Duodenal mucosa (tissue), 2 donors: ENCODE results near the gene KSR1.

Experiments used
- H3K27ac ChIP-seq: one replicate; pipeline ENCODE4 v1.7.0; 2013; ENCODE audit warnings: low read depth, low read length
- H3K27me3 ChIP-seq, 2 donors: one replicate each; pipeline ENCODE4 v1.7.0; 2013; ENCODE audit warnings: low read length in 2 of 2, control low read depth in 1 of 2; ENCODE audit not compliant: insufficient read depth in 2 of 2, control insufficient read depth in 1 of 2
- H3K36me3 ChIP-seq, 2 donors: one replicate each; pipeline ENCODE4 v1.7.0; 2013; ENCODE audit warnings: low read length in 2 of 2, control low read depth in 1 of 2; ENCODE audit not compliant: insufficient read depth in 2 of 2, control insufficient read depth in 1 of 2
- H3K4me1 ChIP-seq, 2 donors: one replicate each; pipeline ENCODE4 v1.7.0; 2013; ENCODE audit warnings: low read length in 2 of 2, control low read depth in 1 of 2; ENCODE audit not compliant: insufficient read depth in 2 of 2, control insufficient read depth in 1 of 2
- H3K4me3 ChIP-seq, 2 donors: one replicate each; pipeline ENCODE4 v1.7.0; 2013; ENCODE audit warnings: low read length in 2 of 2, low read depth in 1 of 2
- H3K9ac ChIP-seq, 2 donors: one replicate each; pipeline ENCODE4 v1.7.0; 2013; ENCODE audit warnings: low read length in 2 of 2, low read depth in 1 of 2
- H3K9me3 ChIP-seq, 2 donors: one replicate each; pipeline ENCODE4 v1.7.0; 2013; ENCODE audit warnings: low read length in 2 of 2, control low read depth in 1 of 2; ENCODE audit not compliant: control insufficient read depth in 1 of 2

The KSR1 gene

DNA sequence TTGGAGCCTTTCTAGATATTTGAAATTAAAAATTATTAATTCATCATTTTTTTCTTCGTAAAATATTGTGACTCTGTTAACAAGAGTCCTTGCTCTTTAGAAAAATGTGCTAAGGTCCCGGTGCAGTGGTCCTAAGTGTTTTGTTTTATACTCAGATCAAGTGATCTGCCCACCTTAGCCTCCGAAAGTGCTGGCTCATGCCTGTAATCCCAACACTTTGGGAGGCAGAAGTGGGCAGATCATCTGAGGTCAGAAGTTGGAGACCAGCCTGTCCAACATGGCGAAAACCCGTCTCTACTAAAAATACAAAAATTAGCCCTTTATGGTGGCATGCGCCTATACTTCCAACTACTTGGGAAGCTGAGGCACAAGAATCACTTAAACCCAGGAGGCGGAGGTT lies 92.1 kb downstream of the KSR1 start:
- H3K36me3 ChIP-seq, result no peaks in the 10 kb centered on the region
- peaks cover 32 to 39% of the 10 kb centered on the region in 2 donors for H3K4me1 ChIP-seq
- H3K27me3 ChIP-seq, result no peaks in the 10 kb centered on the region
- no peak overlapping the region for H3K9ac ChIP-seq
- H3K9me3 ChIP-seq, result no peaks in the 10 kb centered on the region
- no peak overlapping the region for H3K4me3 ChIP-seq
- no peak overlapping the region for H3K27ac ChIP-seq

DNA sequence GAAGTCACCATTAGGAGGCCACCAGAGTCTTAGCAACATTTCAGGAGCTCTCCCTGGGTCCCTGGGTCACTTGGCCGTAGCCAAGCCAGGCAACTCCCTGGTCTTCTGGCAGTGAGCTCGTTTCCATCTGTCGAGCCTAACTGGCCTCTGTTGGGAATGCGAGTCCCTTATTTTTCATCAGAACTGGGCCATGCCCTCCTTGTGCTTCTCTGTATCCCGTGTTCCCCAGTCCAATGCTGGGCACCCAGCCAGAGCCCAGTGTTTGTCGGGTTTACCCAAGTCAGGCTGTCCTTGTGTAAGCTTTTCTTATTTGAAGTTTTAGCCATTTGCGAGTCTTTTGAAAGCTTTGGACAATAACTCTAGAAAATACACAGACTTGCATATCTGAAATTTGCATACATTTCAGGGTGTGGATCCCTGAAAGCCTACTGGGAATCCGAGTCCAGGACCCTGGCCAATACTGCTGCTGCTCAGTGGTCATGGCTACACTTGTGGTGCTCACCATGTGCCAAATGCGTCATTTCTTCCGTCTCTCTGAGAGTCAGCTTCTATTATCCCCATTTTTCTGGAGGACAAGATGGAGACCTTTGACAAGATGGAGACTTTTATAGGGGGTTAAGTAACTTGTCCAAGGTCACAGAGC lies 93.1 kb downstream of the KSR1 start:
- no peak overlapping the region for H3K9ac ChIP-seq
- no peaks in the 10 kb centered on the region for H3K36me3 ChIP-seq
- no peak overlapping the region for H3K4me3 ChIP-seq
- H3K27ac ChIP-seq, result no peak overlapping the region
- no peaks in the 10 kb centered on the region for H3K9me3 ChIP-seq
- no peaks in the 10 kb centered on the region for H3K27me3 ChIP-seq
- peaks cover 30 to 33% of the 10 kb centered on the region in 2 donors for H3K4me1 ChIP-seq

DNA sequence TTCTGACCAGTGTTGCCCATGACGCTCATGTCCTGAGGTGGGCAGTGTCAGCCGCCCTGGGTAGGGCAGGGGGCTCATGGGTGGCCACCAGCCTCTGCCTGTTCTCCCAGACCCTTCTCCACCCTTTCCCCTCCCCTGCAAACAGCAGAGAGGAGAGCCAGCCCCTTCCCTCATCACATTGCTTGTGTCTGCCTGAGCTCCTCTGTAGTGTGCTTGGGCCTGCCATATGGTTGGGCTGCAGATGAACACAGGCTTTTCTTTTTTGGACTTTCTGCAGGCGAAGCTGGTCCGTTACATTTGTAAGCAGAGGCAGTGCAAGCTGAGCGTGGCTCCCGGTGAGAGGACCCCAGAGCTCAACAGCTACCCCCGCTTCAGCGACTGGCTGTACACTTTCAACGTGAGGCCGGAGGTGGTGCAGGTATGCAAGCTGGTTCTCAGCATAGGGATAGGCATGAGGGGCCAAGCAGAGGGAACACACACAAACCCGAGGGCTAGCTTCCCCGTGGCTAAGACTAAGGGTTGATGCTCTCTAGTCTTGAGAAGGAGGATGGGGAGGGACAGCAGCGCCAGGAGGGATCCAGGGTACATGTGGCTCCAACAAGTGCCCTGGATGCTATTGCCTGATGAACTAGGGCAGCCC lies 94.2 kb downstream of the KSR1 start:
- Histone ChIP-seq H3K4me1 (peaks cover 23 to 30% of the 10 kb centered on the region in 2 donors), H3K27me3 (no peaks in the 10 kb centered on the region), H3K4me3 (no peak overlapping the region), H3K36me3 (no peaks in the 10 kb centered on the region), H3K9me3 (no peaks in the 10 kb centered on the region), H3K27ac (no peak overlapping the region), H3K9ac (no peak overlapping the region)

DNA sequence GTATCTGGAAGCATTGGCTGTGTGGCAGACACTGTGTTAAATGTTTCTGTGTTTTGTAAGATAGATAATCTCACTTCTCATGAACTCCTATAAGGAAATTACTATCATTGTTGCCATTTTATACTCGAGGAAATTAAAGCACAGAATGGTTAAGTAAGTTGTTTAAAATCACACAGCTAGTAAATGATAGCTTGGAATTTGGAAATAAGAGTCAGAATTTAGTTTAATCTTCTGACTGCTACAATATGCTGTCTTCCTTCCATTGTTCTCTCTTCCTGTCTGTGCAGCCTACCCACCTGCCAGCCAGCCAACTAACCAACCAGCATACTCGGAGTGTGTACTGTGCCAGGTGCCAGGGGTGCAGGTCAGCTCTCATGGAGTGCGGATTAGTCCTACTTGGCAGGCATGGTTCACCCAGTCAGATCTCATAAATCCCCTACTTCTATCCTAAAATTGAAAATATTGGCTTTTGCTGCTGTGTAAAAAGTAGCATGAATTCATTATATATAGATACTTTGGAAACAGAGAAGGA lies 94.8 kb downstream of the KSR1 start:
- Histone ChIP-seq H3K27ac (no peak overlapping the region), H3K27me3 (no peaks in the 10 kb centered on the region), H3K4me1 (peaks cover 17 to 26% of the 10 kb centered on the region in 2 donors), H3K9me3 (no peaks in the 10 kb centered on the region), H3K9ac (no peak overlapping the region), H3K4me3 (no peak overlapping the region), H3K36me3 (no peaks in the 10 kb centered on the region)

DNA sequence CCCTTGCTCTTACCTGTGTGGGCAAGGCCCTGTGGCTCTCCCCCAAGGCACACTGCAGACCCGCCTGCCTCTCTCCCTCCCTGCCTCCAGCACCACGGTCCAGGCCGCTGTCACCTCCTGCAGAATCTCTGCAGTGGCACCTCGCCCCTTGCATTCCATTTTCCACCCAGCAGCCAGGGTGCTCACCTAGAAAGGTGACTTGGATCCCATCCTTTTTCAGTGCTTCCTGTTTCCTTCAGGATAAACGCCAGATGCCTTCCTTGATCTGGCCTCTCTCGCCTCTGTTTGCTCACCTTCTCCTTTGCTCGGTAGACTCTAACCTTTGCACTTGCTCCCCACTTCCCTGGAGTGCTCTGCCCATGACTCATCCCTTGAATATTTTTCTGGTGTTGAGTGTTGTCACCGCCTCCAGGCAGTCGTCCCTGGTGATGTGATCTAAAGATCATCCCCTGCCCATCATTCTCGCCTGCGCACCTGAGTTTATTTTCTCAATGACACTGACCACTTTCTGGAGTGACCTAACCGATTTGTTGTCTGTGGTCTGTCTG lies 95.5 kb downstream of the KSR1 start:
- Histone ChIP-seq H3K4me3 (peak overlapping the region in 1 of 2 donors; percentile 19), H3K36me3 (no peaks in the 10 kb centered on the region), H3K9ac (no peak overlapping the region), H3K27ac (no peak overlapping the region), H3K9me3 (no peaks in the 10 kb centered on the region), H3K27me3 (no peaks in the 10 kb centered on the region), H3K4me1 (peaks cover 12 to 20% of the 10 kb centered on the region in 2 donors)

DNA sequence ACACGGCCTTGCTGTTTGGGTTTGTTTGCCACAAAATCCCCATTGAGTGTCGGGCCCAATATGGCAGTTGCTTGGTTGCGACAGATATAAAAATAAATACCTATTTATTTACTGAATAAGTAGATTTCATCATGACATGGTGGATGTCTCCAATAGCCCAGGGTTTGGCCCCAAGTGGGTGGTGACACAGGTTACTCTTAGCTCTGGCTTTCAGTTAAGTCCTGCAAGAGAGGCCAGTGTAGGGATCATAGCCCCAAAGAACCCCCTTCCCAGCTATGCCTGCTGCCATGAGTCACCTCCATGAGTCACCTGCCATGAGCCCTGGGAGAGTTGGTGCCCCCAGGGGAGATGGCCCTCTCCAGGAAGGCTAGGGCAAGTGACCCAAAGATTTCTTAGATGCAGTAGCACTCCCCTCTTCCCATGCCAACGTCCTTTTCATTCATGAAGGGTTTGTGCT lies 96.1 kb downstream of the KSR1 start:
- Histone ChIP-seq H3K4me1 (peaks cover 11 to 15% of the 10 kb centered on the region in 2 donors), H3K4me3 (no peak overlapping the region), H3K27ac (no peak overlapping the region)

DNA sequence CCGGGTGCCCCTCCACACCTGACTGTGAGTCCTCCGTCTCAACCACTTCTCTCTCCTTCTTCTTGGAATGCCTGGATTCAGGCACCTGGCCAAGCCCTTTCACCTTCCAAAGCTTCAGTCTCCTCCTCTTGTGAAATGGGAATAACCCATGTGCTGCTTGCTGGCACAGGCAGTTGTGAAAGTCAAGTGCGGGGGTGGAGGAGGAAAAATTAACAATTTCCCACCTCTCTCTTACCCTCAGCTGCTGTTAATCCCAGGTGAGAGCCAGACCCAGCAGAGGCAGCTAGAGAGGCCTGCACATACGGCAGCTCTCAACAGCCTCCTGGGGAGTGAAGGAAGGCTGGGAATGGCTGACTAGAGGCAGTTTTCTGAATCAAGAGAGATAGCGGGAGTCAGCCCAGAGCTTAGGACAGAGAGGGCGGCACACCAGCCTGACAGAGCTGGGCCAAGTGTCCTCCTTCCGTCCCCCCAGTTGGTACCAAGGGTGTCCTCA lies 96.8 kb downstream of the KSR1 start:
- Histone ChIP-seq H3K27ac (no peak overlapping the region), H3K9me3 (no peaks in the 10 kb centered on the region), H3K27me3 (no peaks in the 10 kb centered on the region), H3K9ac (no peak overlapping the region), H3K36me3 (peaks cover 0 to 4% of the 10 kb centered on the region in 2 donors), H3K4me3 (no peak overlapping the region), H3K4me1 (peaks cover 12 to 15% of the 10 kb centered on the region in 2 donors)

More for the DNA sequence above, 96.1 kb downstream of the KSR1 start:
- no peaks in the 10 kb centered on the region for H3K27me3 ChIP-seq
- no peak overlapping the region for H3K9ac ChIP-seq
- no peaks in the 10 kb centered on the region for H3K36me3 ChIP-seq
- H3K9me3 ChIP-seq, result no peaks in the 10 kb centered on the region

DNA sequence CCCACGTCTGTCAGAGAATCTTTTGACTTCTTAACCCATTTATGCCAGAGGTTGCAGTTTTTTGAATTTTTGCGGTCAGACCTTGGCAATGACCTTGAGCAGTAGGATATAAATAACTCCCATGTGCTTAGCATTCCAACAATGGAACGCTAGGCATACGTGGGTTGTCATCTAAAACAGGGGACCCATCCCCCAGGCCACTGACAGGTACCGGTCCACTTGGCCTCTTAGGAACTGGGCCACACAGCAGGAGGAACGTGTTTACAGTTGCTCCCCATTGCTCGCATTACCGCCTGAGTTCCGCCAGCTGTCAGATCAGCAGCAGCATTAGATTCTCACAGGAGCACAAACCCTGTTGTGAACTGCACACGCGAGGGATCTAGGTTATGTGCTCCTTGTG lies 97.9 kb downstream of the KSR1 start:
- Histone ChIP-seq H3K9ac (no peak overlapping the region), H3K9me3 (no peaks in the 10 kb centered on the region), H3K4me1 (peaks cover 23% of the 10 kb centered on the region in 2 donors), H3K27me3 (no peaks in the 10 kb centered on the region), H3K36me3 (peaks cover 0 to 4% of the 10 kb centered on the region in 2 donors), H3K27ac (no peak overlapping the region), H3K4me3 (no peak overlapping the region)

DNA sequence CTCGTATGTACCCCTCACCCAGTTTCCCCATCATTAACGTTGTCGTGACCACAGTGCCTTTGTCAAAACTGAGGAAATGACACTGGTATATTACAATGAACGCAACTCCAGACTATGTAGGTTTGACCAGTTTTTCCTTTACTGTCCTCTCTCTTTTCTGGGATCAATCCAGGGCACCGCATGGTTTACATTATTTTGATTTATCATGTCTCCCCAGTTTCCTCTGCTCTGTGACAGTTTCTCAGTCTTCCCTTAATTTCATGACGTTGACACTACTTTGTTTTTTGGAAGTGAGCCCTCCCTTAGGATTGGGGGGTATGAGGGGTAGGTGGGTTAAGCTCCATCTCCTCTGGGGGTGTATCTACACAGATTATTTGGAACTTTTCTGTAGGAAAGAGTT lies 98.7 kb downstream of the KSR1 start:
- H3K4me1 ChIP-seq, result peaks cover 30 to 31% of the 10 kb centered on the region in 2 donors
- peaks cover 0 to 4% of the 10 kb centered on the region in 2 donors for H3K36me3 ChIP-seq
- H3K9ac ChIP-seq, result no peak overlapping the region
- no peaks in the 10 kb centered on the region for H3K9me3 ChIP-seq
- H3K27me3 ChIP-seq, result no peaks in the 10 kb centered on the region
- no peak overlapping the region for H3K4me3 ChIP-seq
- no peak overlapping the region for H3K27ac ChIP-seq

DNA sequence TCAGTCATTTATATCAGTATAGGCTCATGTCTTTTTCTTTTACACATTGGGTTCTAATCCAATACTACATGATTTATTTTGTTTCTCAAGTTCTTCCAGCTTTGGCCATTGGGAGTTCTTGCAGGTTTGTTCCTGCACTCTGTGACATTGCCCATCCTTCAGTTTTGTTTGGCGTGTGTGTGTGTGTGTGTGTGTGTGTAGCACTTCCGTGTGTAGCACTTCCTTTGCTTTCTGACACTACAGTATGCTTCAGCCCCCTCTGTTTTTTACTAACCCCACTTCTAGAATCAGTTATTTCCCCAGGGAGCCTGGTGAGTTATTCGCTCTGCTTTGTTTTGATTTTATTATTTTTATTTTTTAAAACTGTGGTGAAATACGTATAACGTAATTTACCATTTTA lies 99.1 kb downstream of the KSR1 start:
- H3K36me3 ChIP-seq, result peaks cover 0 to 4% of the 10 kb centered on the region in 2 donors

More for the DNA sequence above, 99.1 kb downstream of the KSR1 start:
- H3K27ac ChIP-seq, result no peak overlapping the region
- no peaks in the 10 kb centered on the region for H3K9me3 ChIP-seq
- H3K27me3 ChIP-seq, result no peaks in the 10 kb centered on the region
- peaks cover 34 to 35% of the 10 kb centered on the region in 2 donors for H3K4me1 ChIP-seq
- no peak overlapping the region for H3K4me3 ChIP-seq
- no peak overlapping the region for H3K9ac ChIP-seq
